WTC11 (cell line): ENCODE data around the gene ARMH1.

Experiments
- ATF3 ChIP-seq: sonication (generic); formaldehyde crosslinking; conservative IDR thresholded peaks from 2 replicates; pipeline ENCODE4 v1.8.1; 2022; ENCODE audit warnings: mild to moderate bottlenecking, missing genetic modification reagents
- CREB1 ChIP-seq: sonication (generic); formaldehyde crosslinking; IDR thresholded peaks from 2 replicates; pipeline ENCODE4 v1.8.0; 2023; ENCODE audit warnings: mild to moderate bottlenecking, missing genetic modification reagents
- CREM ChIP-seq: sonication (generic); formaldehyde crosslinking; IDR thresholded peaks from 2 replicates; pipeline ENCODE4 v1.8.1; 2022; ENCODE audit warnings: mild to moderate bottlenecking, missing genetic modification reagents, moderate library complexity
- CTCF ChIP-seq: fragments of 200-600 bp; IDR thresholded peaks from 2 replicates; pipeline ENCODE4 v1.8.0; 2022; ENCODE audit warnings: antibody characterized with exemption
- ETV6 ChIP-seq: sonication (generic); formaldehyde crosslinking; IDR thresholded peaks from 2 replicates; pipeline ENCODE4 v1.8.1; 2022; ENCODE audit warnings: mild to moderate bottlenecking, missing genetic modification reagents
- HMGA2 ChIP-seq: fragments of 250-450 bp; sonication (Bioruptor Pico); IDR thresholded peaks from 2 replicates; pipeline ENCODE4 v1.4.0; 2021; ENCODE audit warnings: mild to moderate bottlenecking, moderate library complexity
- IRF1 ChIP-seq: sonication (generic); formaldehyde crosslinking; IDR thresholded peaks from 2 replicates; pipeline ENCODE4 v1.8.0; 2023; ENCODE audit warnings: missing genetic modification reagents
- MXD4 ChIP-seq: fragments of 250-450 bp; sonication (Bioruptor Pico); IDR thresholded peaks from 2 replicates; pipeline ENCODE4 v1.8.0; 2021; ENCODE audit warnings: mild to moderate bottlenecking, moderate library complexity, borderline replicate concordance
- NR3C1 ChIP-seq: sonication (generic); formaldehyde crosslinking; conservative IDR thresholded peaks from 2 replicates; pipeline ENCODE4 v1.8.1; 2023; ENCODE audit warnings: low read depth, mild to moderate bottlenecking, missing genetic modification reagents
- ZNF281 ChIP-seq: sonication (generic); formaldehyde crosslinking; IDR thresholded peaks from 2 replicates; pipeline ENCODE4 v1.8.0; 2023; ENCODE audit warnings: mild to moderate bottlenecking, missing genetic modification reagents
- ZNF416 ChIP-seq: fragments of 250-450 bp; sonication (Bioruptor Pico); IDR thresholded peaks from 2 replicates; pipeline ENCODE4 v1.9.0; 2021; ENCODE audit warnings: mild to moderate bottlenecking, inconsistent platforms
- ZSCAN18 ChIP-seq: fragments of 250-450 bp; sonication (Bioruptor Pico); IDR thresholded peaks from 2 replicates; pipeline ENCODE4 v2.1.2; 2022; ENCODE audit warnings: mild to moderate bottlenecking, moderate library complexity

GRCh38 chr1:44672961-44673674, 1.4 kb upstream of the ARMH1 start:
- no peak for TF ChIP-seq ZNF281 (CRISPR knock-in tag)
- TF ChIP-seq ATF3 (CRISPR knock-in tag): no peak
- no peak for TF ChIP-seq CTCF
- TF ChIP-seq ETV6 (CRISPR knock-in tag): no peak
- no peak for TF ChIP-seq MXD4 (CRISPR knock-in tag)
- no peak for TF ChIP-seq ZSCAN18 (CRISPR knock-in tag)
- TF ChIP-seq ZNF416 (CRISPR knock-in tag): no peak
- TF ChIP-seq CREB1 (CRISPR knock-in tag): no peak
- TF ChIP-seq IRF1: no peak
- no peak for TF ChIP-seq CREM (CRISPR knock-in tag)
- TF ChIP-seq HMGA2 (CRISPR knock-in tag): no peak
- no peak for TF ChIP-seq NR3C1
